Chondrocyte (in vitro differentiated cells): ENCODE results near the gene LACTBL1. TPM values are rescaled to one million over a fixed set of nuclear protein-coding genes. Genes with fewer than 3 reads are reported as not detected.
A peak's percentile ranks its signal among the peaks of the same experiment; 100 is the strongest.
"Not testable (repeated sequence)": the region's sequence is repeated elsewhere in the genome, so short reads cannot be mapped to it uniquely, and the experiment has no call there.

Experiments
- DNase-seq: peaks from one replicate; pipeline ENCODE4 v3.0.0; 2021; ENCODE audit warnings: mixed read lengths, low spot score
- H3K27ac Mint-ChIP-seq: one replicate; pipeline ENCODE4 v1.8.0; 2021; ENCODE audit warnings: mild to moderate bottlenecking, moderate library complexity, mixed read lengths; ENCODE audit not compliant: unreplicated experiment
- H3K27me3 Mint-ChIP-seq: 2 replicates; pipeline ENCODE4 v1.8.0; 2021; ENCODE audit warnings: low read depth, mixed read lengths
- H3K36me3 Mint-ChIP-seq: 2 replicates; pipeline ENCODE4 v1.8.0; 2021; ENCODE audit warnings: low read depth, mixed read lengths
- H3K4me1 Mint-ChIP-seq: 2 replicates; pipeline ENCODE4 v1.8.0; 2021; ENCODE audit warnings: low read depth, mild to moderate bottlenecking, mixed read lengths
- H3K4me3 Mint-ChIP-seq: one replicate; pipeline ENCODE4 v1.8.0; 2021; ENCODE audit warnings: mild to moderate bottlenecking, moderate library complexity, mixed read lengths; ENCODE audit not compliant: unreplicated experiment
- H3K9me3 Mint-ChIP-seq: 2 replicates; pipeline ENCODE4 v1.8.0; 2021; ENCODE audit warnings: low read depth, mixed read lengths
- total RNA-seq: library from RNA; stranded (reverse); gene quantifications from 3 replicates; pipeline ENCODE4 v1.2.1, GENCODE V29; 2021
- TF ChIP-seq, protein P1 (sequence below): fragments of 200-600 bp; sonication (generic); IDR thresholded peaks from 2 replicates; pipeline ENCODE4 v1.5.0; 2021; ENCODE audit warnings: antibody characterized with exemption, mild to moderate bottlenecking, moderate library complexity

LACTBL1 gene
- total RNA-seq, 1 donor from 2014 or later = not detected

DNA sequence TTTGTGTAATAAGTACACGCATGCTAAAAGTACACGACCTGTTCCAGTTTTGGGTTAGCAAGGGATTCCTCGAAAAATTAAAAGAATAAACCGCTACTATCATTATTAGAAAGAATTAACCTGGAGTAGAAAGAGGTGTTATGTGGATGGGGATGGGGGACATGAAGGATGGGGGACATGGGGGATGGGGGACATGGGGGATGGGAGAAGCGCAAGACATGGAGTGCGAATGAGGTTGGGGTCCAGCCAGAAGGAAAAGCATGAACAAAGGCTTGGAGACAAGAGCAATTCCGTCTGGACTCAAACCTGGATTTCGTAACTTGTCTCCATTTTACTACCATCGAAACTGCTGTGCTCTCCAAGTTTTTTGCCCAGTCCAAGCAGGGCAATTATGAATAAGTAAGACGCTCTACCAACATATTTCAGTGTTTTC, 46.0 kb upstream of the LACTBL1 start:
- DNase-seq = no peak
- peak overlapping the region; percentile 91 for H3K27ac Mint-ChIP-seq
- H3K4me3 Mint-ChIP-seq = peak overlapping the region; percentile 95
- H3K36me3 Mint-ChIP-seq = peaks cover 2% of the 10 kb centered on the region
- H3K27me3 Mint-ChIP-seq = no peaks in the 10 kb centered on the region
- H3K9me3 Mint-ChIP-seq = peaks cover 14% of the 10 kb centered on the region
- TF ChIP-seq, protein P1, sequence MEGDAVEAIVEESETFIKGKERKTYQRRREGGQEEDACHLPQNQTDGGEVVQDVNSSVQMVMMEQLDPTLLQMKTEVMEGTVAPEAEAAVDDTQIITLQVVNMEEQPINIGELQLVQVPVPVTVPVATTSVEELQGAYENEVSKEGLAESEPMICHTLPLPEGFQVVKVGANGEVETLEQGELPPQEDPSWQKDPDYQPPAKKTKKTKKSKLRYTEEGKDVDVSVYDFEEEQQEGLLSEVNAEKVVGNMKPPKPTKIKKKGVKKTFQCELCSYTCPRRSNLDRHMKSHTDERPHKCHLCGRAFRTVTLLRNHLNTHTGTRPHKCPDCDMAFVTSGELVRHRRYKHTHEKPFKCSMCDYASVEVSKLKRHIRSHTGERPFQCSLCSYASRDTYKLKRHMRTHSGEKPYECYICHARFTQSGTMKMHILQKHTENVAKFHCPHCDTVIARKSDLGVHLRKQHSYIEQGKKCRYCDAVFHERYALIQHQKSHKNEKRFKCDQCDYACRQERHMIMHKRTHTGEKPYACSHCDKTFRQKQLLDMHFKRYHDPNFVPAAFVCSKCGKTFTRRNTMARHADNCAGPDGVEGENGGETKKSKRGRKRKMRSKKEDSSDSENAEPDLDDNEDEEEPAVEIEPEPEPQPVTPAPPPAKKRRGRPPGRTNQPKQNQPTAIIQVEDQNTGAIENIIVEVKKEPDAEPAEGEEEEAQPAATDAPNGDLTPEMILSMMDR = no peak
- H3K4me1 Mint-ChIP-seq = peaks cover 36% of the 10 kb centered on the region

DNA sequence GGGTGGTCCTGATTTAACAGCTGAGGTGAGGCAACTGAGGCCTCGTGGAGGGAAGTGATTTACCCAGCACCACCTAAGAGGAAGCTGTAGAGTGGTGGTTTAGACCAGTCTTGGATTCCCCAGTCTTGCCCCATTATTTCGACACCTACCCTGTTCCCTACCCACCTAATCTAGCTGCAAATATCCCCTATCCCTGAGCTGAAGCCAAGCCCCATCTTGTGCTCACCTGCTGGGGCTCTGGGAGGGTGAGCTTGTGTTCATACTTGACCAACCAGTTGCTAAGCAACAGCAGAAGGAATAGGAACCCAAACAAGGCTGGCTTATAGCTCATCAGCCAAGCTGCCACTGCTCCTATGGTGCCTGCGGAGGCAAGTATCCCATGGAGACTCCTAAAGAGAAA, 41.0 kb upstream of the LACTBL1 start:
- no peak overlapping the region for H3K4me3 Mint-ChIP-seq
- H3K27me3 Mint-ChIP-seq = no peaks in the 10 kb centered on the region
- H3K4me1 Mint-ChIP-seq = peaks cover 27% of the 10 kb centered on the region
- H3K9me3 Mint-ChIP-seq = no peaks in the 10 kb centered on the region
- H3K27ac Mint-ChIP-seq = no peak overlapping the region
- no peak for DNase-seq
- H3K36me3 Mint-ChIP-seq = no peaks in the 10 kb centered on the region
- TF ChIP-seq, protein P1 = no peak

- H3K9me3 Mint-ChIP-seq, H3K36me3 Mint-ChIP-seq: not testable (repeated sequence)
These were observed 37.4 kb upstream of the LACTBL1 start for GRCh38 chr1:23010025-23010424.

GRCh38 chr1:23008901-23009300, 36.2 kb upstream of the LACTBL1 start:
- H3K9me3 Mint-ChIP-seq = no peaks in the 10 kb centered on the region
- TF ChIP-seq, protein P1 = no peak
- no peaks in the 10 kb centered on the region for H3K27me3 Mint-ChIP-seq
- H3K4me1 Mint-ChIP-seq = peaks cover 23% of the 10 kb centered on the region
- DNase-seq = no peak
- no peaks in the 10 kb centered on the region for H3K36me3 Mint-ChIP-seq
- no peak overlapping the region for H3K4me3 Mint-ChIP-seq
- H3K27ac Mint-ChIP-seq = no peak overlapping the region

More at GRCh38 chr1:23010025-23010424, 37.4 kb upstream of the LACTBL1 start:
- peak overlapping the region; percentile 96 for H3K27ac Mint-ChIP-seq
- H3K4me1 Mint-ChIP-seq = peaks cover 23% of the 10 kb centered on the region
- DNase-seq, H3K27me3 Mint-ChIP-seq, H3K4me3 Mint-ChIP-seq: not testable (repeated sequence)

DNA sequence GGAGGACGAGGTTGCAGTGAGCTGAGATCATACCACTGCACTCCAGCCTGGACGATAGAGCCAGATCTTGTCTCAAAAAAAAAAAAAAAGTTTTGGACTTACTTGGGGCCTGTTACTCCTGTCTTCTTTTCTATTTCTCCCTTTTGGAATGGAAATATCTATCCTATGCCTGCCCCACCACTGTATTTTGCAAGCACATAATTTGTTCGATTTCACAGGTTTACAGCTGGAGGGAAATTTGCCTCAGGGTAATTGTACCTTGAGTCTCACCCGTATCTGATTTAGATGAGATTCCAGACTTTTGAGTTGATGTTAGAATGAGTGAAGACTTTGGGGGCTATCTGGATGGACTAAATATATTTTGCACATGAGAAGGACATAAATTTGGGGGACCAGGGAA, 34.4 kb upstream of the LACTBL1 start:
- DNase-seq = no peak
- H3K4me3 Mint-ChIP-seq = no peak overlapping the region
- H3K4me1 Mint-ChIP-seq = peaks cover 23% of the 10 kb centered on the region
- TF ChIP-seq, protein P1 = no peak
- H3K27ac Mint-ChIP-seq = no peak overlapping the region
- no peaks in the 10 kb centered on the region for H3K9me3 Mint-ChIP-seq
- no peaks in the 10 kb centered on the region for H3K36me3 Mint-ChIP-seq
- no peaks in the 10 kb centered on the region for H3K27me3 Mint-ChIP-seq

DNA sequence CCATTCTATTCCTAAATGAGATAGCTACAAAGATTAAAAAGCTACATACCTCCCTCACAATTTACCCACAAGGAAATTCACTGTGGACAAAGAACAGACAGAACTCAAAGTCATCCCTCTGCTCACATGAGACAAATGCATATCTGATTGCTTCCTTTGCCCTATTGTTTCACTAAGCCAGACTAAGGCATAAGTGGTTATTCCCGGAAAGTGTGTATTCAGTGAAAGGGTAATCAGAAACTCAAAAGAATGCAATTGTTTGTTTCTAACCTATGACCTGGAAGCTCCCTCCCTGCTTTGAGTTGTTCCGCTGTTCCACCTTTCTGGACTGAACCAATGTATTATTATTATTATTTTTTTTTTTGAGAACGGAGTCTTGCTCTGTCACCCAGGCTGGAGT, 32.1 kb upstream of the LACTBL1 start:
- not testable (repeated sequence) for H3K27me3 Mint-ChIP-seq, DNase-seq

More for the DNA sequence above, 32.1 kb upstream of the LACTBL1 start:
- H3K9me3 Mint-ChIP-seq, H3K36me3 Mint-ChIP-seq, H3K4me1 Mint-ChIP-seq, H3K4me3 Mint-ChIP-seq, H3K27ac Mint-ChIP-seq: not testable (repeated sequence)
